SK-N-SH treated with all-trans-retinoic acid at 6 μM for 48 hours (cell line): Measurements from ENCODE around the gene BFSP2.

Source experiments
- ATAC-seq: fragments of 200-7000 bp; cut with Tn5 transposase; 3 replicates; pipeline ENCODE4 v1.9.1; 2020; ENCODE audit warnings: mild to moderate bottlenecking, moderate library complexity
- ARNTL ChIP-seq: fragments of 450-650 bp; formaldehyde crosslinking; IDR thresholded peaks from 2 replicates; pipeline ENCODE4 v1.5.0; 2020; ENCODE audit warnings: low read depth, mild to moderate bottlenecking, moderate library complexity, borderline replicate concordance
- BACH2 ChIP-seq: fragments of 250-450 bp; sonication (Bioruptor Pico); IDR thresholded peaks from 2 replicates; pipeline ENCODE4 v1.9.0; 2021; ENCODE audit warnings: mild to moderate bottlenecking, borderline replicate concordance
- CSDC2 ChIP-seq: fragments of 250-450 bp; sonication (Bioruptor Pico); IDR thresholded peaks from 2 replicates; pipeline ENCODE4 v1.5.0; 2020; ENCODE audit warnings: mild to moderate bottlenecking, moderate library complexity
- ESRRG ChIP-seq: fragments of 250-450 bp; sonication (Bioruptor Pico); IDR thresholded peaks from 2 replicates; pipeline ENCODE4 v1.6.1; 2021; ENCODE audit warnings: mild to moderate bottlenecking
- GLIS3 ChIP-seq: fragments of 250-450 bp; sonication (Bioruptor Pico); IDR thresholded peaks from 2 replicates; pipeline ENCODE4 v1.5.0; 2020; ENCODE audit warnings: mild to moderate bottlenecking, moderate library complexity
- ISL1 ChIP-seq: fragments of 250-450 bp; sonication (Bioruptor Pico); IDR thresholded peaks from 2 replicates; pipeline ENCODE4 v2.1.2; 2022; ENCODE audit warnings: mild to moderate bottlenecking, moderate library complexity
- OSR1 ChIP-seq: fragments of 250-450 bp; sonication (Bioruptor Pico); IDR thresholded peaks from 2 replicates; pipeline ENCODE4 v1.8.0; 2022; ENCODE audit warnings: moderate library complexity, mild to moderate bottlenecking, inconsistent platforms
- PPARA ChIP-seq: fragments of 250-450 bp; sonication (Bioruptor Pico); IDR thresholded peaks from 2 replicates; pipeline ENCODE4 v1.5.0; 2020; ENCODE audit warnings: mild to moderate bottlenecking, borderline replicate concordance
- RARB ChIP-seq: fragments of 250-450 bp; sonication (Bioruptor Pico); IDR thresholded peaks from 2 replicates; pipeline ENCODE4 v1.8.0; 2021; ENCODE audit warnings: mild to moderate bottlenecking, moderate library complexity
- SNAI2 ChIP-seq: fragments of 250-450 bp; sonication (Bioruptor Pico); IDR thresholded peaks from 2 replicates; pipeline ENCODE4 v1.5.0; 2020; ENCODE audit warnings: mild to moderate bottlenecking, moderate library complexity
- TSHZ2 ChIP-seq: fragments of 250-450 bp; sonication (Bioruptor Pico); IDR thresholded peaks from 2 replicates; pipeline ENCODE4 v1.5.0; 2020; ENCODE audit warnings: mild to moderate bottlenecking, moderate library complexity
- ZC3H10 ChIP-seq: fragments of 250-450 bp; sonication (Bioruptor Pico); IDR thresholded peaks from 2 replicates; pipeline ENCODE4 v1.5.1; 2021; ENCODE audit warnings: mild to moderate bottlenecking, moderate library complexity
- ZFP3 ChIP-seq: fragments of 250-450 bp; sonication (Bioruptor Pico); IDR thresholded peaks from 2 replicates; pipeline ENCODE4 v1.5.0; 2020; ENCODE audit warnings: mild to moderate bottlenecking, moderate library complexity
- ZFP30 ChIP-seq: fragments of 450-650 bp; formaldehyde crosslinking; IDR thresholded peaks from 2 replicates; pipeline ENCODE4 v1.5.0; 2022; ENCODE audit warnings: mild to moderate bottlenecking, moderate library complexity
- ZNF565 ChIP-seq: fragments of 450-650 bp; formaldehyde crosslinking; conservative IDR thresholded peaks from 2 replicates; pipeline ENCODE4 v1.5.0; 2020; ENCODE audit warnings: low read depth, mild to moderate bottlenecking, moderate library complexity
- ZNF70 ChIP-seq: fragments of 450-650 bp; formaldehyde crosslinking; IDR thresholded peaks from 2 replicates; pipeline ENCODE4 v1.5.0; 2020; ENCODE audit warnings: mild to moderate bottlenecking, moderate library complexity
- ZNF8 ChIP-seq: fragments of 450-650 bp; formaldehyde crosslinking; IDR thresholded peaks from 2 replicates; pipeline ENCODE4 v1.5.0; 2020; ENCODE audit warnings: mild to moderate bottlenecking, moderate library complexity
- TF ChIP-seq, protein P1 (sequence below): fragments of 250-450 bp; sonication (Bioruptor Pico); IDR thresholded peaks from 2 replicates; pipeline ENCODE4 v1.5.1; 2021; ENCODE audit warnings: mild to moderate bottlenecking, moderate library complexity
- TF ChIP-seq, protein P2 (sequence below): fragments of 250-450 bp; sonication (Bioruptor Pico); IDR thresholded peaks from 2 replicates; pipeline ENCODE4 v1.5.1; 2020; ENCODE audit warnings: low read depth, mild to moderate bottlenecking, moderate library complexity
- TF ChIP-seq, protein P3 (sequence below): fragments of 250-450 bp; sonication (Bioruptor Pico); IDR thresholded peaks from 2 replicates; pipeline ENCODE4 v1.8.0; 2020; ENCODE audit warnings: mild to moderate bottlenecking, moderate library complexity, borderline replicate concordance

Gene BFSP2

GRCh38 chr3:133387341-133387740 lies 12.5 kb upstream of the BFSP2 start (continued):
- TF ChIP-seq, protein P1, sequence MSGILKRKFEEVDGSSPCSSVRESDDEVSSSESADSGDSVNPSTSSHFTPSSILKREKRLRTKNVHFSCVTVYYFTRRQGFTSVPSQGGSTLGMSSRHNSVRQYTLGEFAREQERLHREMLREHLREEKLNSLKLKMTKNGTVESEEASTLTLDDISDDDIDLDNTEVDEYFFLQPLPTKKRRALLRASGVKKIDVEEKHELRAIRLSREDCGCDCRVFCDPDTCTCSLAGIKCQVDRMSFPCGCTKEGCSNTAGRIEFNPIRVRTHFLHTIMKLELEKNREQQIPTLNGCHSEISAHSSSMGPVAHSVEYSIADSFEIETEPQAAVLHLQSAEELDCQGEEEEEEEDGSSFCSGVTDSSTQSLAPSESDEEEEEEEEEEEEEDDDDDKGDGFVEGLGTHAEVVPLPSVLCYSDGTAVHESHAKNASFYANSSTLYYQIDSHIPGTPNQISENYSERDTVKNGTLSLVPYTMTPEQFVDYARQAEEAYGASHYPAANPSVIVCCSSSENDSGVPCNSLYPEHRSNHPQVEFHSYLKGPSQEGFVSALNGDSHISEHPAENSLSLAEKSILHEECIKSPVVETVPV (CRISPR knock-in tag), result no peak
- TF ChIP-seq BACH2 (no peak), OSR1 (CRISPR knock-in tag) (no peak)

GRCh38 chr3:133388696-133389395 lies 11.0 kb upstream of the BFSP2 start:
- TF ChIP-seq, protein P2, sequence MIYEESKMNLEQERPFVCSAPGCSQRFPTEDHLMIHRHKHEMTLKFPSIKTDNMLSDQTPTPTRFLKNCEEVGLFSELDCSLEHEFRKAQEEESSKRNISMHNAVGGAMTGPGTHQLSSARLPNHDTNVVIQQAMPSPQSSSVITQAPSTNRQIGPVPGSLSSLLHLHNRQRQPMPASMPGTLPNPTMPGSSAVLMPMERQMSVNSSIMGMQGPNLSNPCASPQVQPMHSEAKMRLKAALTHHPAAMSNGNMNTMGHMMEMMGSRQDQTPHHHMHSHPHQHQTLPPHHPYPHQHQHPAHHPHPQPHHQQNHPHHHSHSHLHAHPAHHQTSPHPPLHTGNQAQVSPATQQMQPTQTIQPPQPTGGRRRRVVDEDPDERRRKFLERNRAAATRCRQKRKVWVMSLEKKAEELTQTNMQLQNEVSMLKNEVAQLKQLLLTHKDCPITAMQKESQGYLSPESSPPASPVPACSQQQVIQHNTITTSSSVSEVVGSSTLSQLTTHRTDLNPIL (CRISPR knock-in tag), result no peak
- no peak for TF ChIP-seq ZFP3
- no peak for TF ChIP-seq SNAI2 (CRISPR knock-in tag)
- no peak for TF ChIP-seq ESRRG (CRISPR knock-in tag)
- no peak for TF ChIP-seq ZNF8 (CRISPR knock-in tag)
- no peak for TF ChIP-seq ARNTL
- no peak for TF ChIP-seq CSDC2
- no peak for TF ChIP-seq ISL1 (CRISPR knock-in tag)
- TF ChIP-seq TSHZ2 (CRISPR knock-in tag), result no peak
- TF ChIP-seq ZNF565 (CRISPR knock-in tag), result no peak
- no peak for TF ChIP-seq ZFP30 (CRISPR knock-in tag)
- no peak for TF ChIP-seq PPARA (CRISPR knock-in tag)
- TF ChIP-seq OSR1 (CRISPR knock-in tag), result no peak
- TF ChIP-seq, protein P1 (CRISPR knock-in tag), result no peak
- no peak for ATAC-seq

DNA sequence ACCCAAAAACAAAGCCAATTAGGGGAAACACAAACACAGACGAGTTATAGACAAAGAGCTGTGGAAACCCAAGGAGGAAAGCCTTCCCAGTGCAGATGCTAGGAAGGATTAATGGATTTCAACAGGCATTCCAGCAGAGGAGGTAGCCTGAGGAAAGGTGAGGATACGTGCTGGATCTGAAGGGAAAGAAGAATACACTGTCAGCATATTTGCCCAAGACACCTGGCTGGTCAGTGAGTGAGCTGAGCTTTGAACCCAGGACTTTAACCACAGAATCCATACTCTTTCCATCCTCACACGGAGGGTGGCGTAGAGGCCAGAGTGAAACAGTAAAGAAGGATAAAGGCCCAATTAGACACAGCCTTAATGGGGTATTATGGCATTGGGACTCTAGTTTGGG lies 9.1 kb upstream of the BFSP2 start:
- TF ChIP-seq RARB (CRISPR knock-in tag) (no peak), BACH2 (no peak), GLIS3 (no peak), ARNTL (no peak), ZC3H10 (no peak), ZNF70 (no peak), CSDC2 (no peak)
- TF ChIP-seq, protein P2 (CRISPR knock-in tag), result no peak
- TF ChIP-seq, protein P3, sequence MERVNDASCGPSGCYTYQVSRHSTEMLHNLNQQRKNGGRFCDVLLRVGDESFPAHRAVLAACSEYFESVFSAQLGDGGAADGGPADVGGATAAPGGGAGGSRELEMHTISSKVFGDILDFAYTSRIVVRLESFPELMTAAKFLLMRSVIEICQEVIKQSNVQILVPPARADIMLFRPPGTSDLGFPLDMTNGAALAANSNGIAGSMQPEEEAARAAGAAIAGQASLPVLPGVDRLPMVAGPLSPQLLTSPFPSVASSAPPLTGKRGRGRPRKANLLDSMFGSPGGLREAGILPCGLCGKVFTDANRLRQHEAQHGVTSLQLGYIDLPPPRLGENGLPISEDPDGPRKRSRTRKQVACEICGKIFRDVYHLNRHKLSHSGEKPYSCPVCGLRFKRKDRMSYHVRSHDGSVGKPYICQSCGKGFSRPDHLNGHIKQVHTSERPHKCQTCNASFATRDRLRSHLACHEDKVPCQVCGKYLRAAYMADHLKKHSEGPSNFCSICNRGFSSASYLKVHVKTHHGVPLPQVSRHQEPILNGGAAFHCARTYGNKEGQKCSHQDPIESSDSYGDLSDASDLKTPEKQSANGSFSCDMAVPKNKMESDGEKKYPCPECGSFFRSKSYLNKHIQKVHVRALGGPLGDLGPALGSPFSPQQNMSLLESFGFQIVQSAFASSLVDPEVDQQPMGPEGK, result no peak
- TF ChIP-seq, protein P1 (CRISPR knock-in tag), result no peak
- ATAC-seq, result no peak
